HEK293 (cell line): ENCODE measurements around the gene IFNG.

Experiments used
- CTCF ChIA-PET: fragments of 350-600 bp; formaldehyde crosslinking; extraction: SDS; loops from one replicate; lab custom pipeline; 2021; ENCODE audit warnings: antibody characterized with exemption; lab: Yijun Ruan, JAX
- POLR2A ChIA-PET: fragments of 300-600 bp; formaldehyde crosslinking; extraction: SDS; loops from one replicate; lab custom pipeline; 2020; ENCODE audit warnings: antibody characterized with exemption, inconsistent platforms; lab: Yijun Ruan, JAX
- H3K27ac ChIP-seq: fragments of 200-500 bp; sonication (Bioruptor generic); 2 replicates; pipeline ENCODE4 v1.5.1; 2014; ENCODE audit warnings: low read depth, low read length, control low read depth, inconsistent platforms; ENCODE audit errors: extremely low read depth
- H3K36me3 ChIP-seq, 2 experiments: fragments of 200-500 bp in 1 of 2; sonication (Bioruptor generic) in 1 of 2; 1 replicate in 1 of 2; 2 replicates in 1 of 2; pipeline ENCODE4 v1.5.1; 2014 to 2017; ENCODE audit warnings: inconsistent platforms in 2 of 2, low read length in 2 of 2; ENCODE audit not compliant: control insufficient read depth in 2 of 2, insufficient read depth in 1 of 2
- H3K4me1 ChIP-seq: fragments of 200-500 bp; sonication (Bioruptor generic); 2 replicates; pipeline ENCODE4 v1.5.1; 2014; ENCODE audit warnings: mild to moderate bottlenecking, low read length, inconsistent platforms; ENCODE audit not compliant: control insufficient read depth, insufficient read depth
- H3K4me3 ChIP-seq: 2 replicates; pipeline ENCODE4 v1.5.1; 2011; ENCODE audit warnings: low read depth, mild to moderate bottlenecking, control low read depth, low read length, moderate library complexity
- H3K9me3 ChIP-seq: fragments of 200-500 bp; sonication (Bioruptor generic); 2 replicates; pipeline ENCODE4 v1.5.1; 2014; ENCODE audit warnings: low read depth, low read length, inconsistent platforms; ENCODE audit not compliant: control insufficient read depth, insufficient read depth
- ATF2 ChIP-seq: fragments of 450-650 bp; formaldehyde crosslinking; IDR thresholded peaks from 2 replicates; pipeline ENCODE4 v1.5.1; 2016; ENCODE audit warnings: missing biosample characterization, missing genetic modification characterization, low read depth
- KLF16 ChIP-seq: fragments of 450-650 bp; formaldehyde crosslinking; IDR thresholded peaks from 2 replicates; pipeline ENCODE4 v1.5.1; 2017; ENCODE audit warnings: missing biosample characterization, missing genetic modification characterization
- MEIS1 ChIP-seq: sonication (generic); formaldehyde crosslinking; IDR thresholded peaks from 2 replicates; pipeline ENCODE4 v1.8.1; 2022; ENCODE audit warnings: missing genetic modification reagents, mild to moderate bottlenecking, borderline replicate concordance
- PRDM1 ChIP-seq: fragments of 450-650 bp; formaldehyde crosslinking; IDR thresholded peaks from 2 replicates; pipeline ENCODE4; 2016; ENCODE audit warnings: missing biosample characterization, missing genetic modification characterization
- SCRT2 ChIP-seq: fragments of 450-650 bp; formaldehyde crosslinking; IDR thresholded peaks from 2 replicates; pipeline ENCODE4 v1.5.1; 2016; ENCODE audit warnings: missing biosample characterization, missing genetic modification characterization
- ZFP3 ChIP-seq: fragments of 450-650 bp; formaldehyde crosslinking; IDR thresholded peaks from 2 replicates; pipeline ENCODE4 v1.5.1; 2016; ENCODE audit warnings: low read depth, missing biosample characterization, missing genetic modification characterization
- ZNF10 ChIP-seq: fragments of 450-650 bp; formaldehyde crosslinking; IDR thresholded peaks from 2 replicates; pipeline ENCODE4 v1.5.1; 2017; ENCODE audit warnings: missing biosample characterization, missing genetic modification characterization
- ZNF138 ChIP-seq: fragments of 450-650 bp; formaldehyde crosslinking; IDR thresholded peaks from 2 replicates; pipeline ENCODE4 v1.5.1; 2016; ENCODE audit warnings: missing biosample characterization, missing genetic modification characterization, borderline replicate concordance
- ZNF140 ChIP-seq: fragments of 450-650 bp; formaldehyde crosslinking; IDR thresholded peaks from 2 replicates; pipeline ENCODE4 v1.5.1; 2016; ENCODE audit warnings: missing biosample characterization, missing genetic modification characterization
- ZNF274 ChIP-seq, 2 experiments: fragments of 200-500 bp in 1 of 2; fragments of 450-650 bp in 1 of 2; sonication (Bioruptor generic) in 1 of 2; formaldehyde crosslinking in 1 of 2; IDR thresholded peaks; 2 replicates each; pipeline versions ENCODE4 v1.5.1 to v1.6.1; 2014 to 2016; ENCODE audit warnings: borderline replicate concordance in 1 of 2, inconsistent platforms in 1 of 2, low read length in 1 of 2, missing biosample characterization in 1 of 2, missing genetic modification characterization in 1 of 2
- ZNF311 ChIP-seq: fragments of 450-650 bp; formaldehyde crosslinking; IDR thresholded peaks from 2 replicates; pipeline ENCODE4 v1.5.1; 2017; ENCODE audit warnings: missing biosample characterization, missing genetic modification characterization, borderline replicate concordance
- ZNF341 ChIP-seq: fragments of 450-650 bp; formaldehyde crosslinking; IDR thresholded peaks from 2 replicates; pipeline ENCODE4; 2016; ENCODE audit warnings: low read depth, missing biosample characterization, missing genetic modification characterization
- ZNF354C ChIP-seq: fragments of 450-650 bp; formaldehyde crosslinking; IDR thresholded peaks from 2 replicates; pipeline ENCODE4 v1.5.1; 2016; ENCODE audit warnings: missing biosample characterization, missing genetic modification characterization, low read depth, borderline replicate concordance
- ZNF366 ChIP-seq: fragments of 450-650 bp; formaldehyde crosslinking; conservative IDR thresholded peaks from 2 replicates; pipeline ENCODE4 v1.5.1; 2016; ENCODE audit warnings: missing biosample characterization, missing genetic modification characterization
- ZNF48 ChIP-seq: fragments of 450-650 bp; formaldehyde crosslinking; IDR thresholded peaks from 2 replicates; pipeline ENCODE4 v1.5.1; 2016; ENCODE audit warnings: missing biosample characterization, missing genetic modification characterization
- ZNF555 ChIP-seq: fragments of 450-650 bp; formaldehyde crosslinking; conservative IDR thresholded peaks from 2 replicates; pipeline ENCODE4 v1.5.1; 2017; ENCODE audit warnings: missing biosample characterization, mild to moderate bottlenecking, missing genetic modification characterization, inconsistent platforms
- ZNF571 ChIP-seq: fragments of 450-650 bp; formaldehyde crosslinking; IDR thresholded peaks from 2 replicates; pipeline ENCODE4 v1.5.0; 2017; ENCODE audit warnings: missing biosample characterization, missing genetic modification characterization
- ZNF600 ChIP-seq: fragments of 450-650 bp; formaldehyde crosslinking; IDR thresholded peaks from 2 replicates; pipeline ENCODE4 v1.5.1; 2016; ENCODE audit warnings: missing biosample characterization, missing genetic modification characterization
- ZNF610 ChIP-seq: fragments of 450-650 bp; formaldehyde crosslinking; IDR thresholded peaks from 2 replicates; pipeline ENCODE4 v1.5.1; 2016; ENCODE audit warnings: missing biosample characterization, missing genetic modification characterization, borderline replicate concordance
- ZNF621 ChIP-seq: fragments of 450-650 bp; formaldehyde crosslinking; IDR thresholded peaks from 2 replicates; pipeline ENCODE4 v1.5.1; 2017; ENCODE audit warnings: missing biosample characterization, missing genetic modification characterization
- ZNF645 ChIP-seq: fragments of 450-650 bp; formaldehyde crosslinking; IDR thresholded peaks from 2 replicates; pipeline ENCODE4; 2016; ENCODE audit warnings: missing biosample characterization, missing genetic modification characterization
- ZNF707 ChIP-seq: fragments of 450-650 bp; formaldehyde crosslinking; IDR thresholded peaks from 2 replicates; pipeline ENCODE4 v1.5.1; 2016; ENCODE audit warnings: missing biosample characterization, missing genetic modification characterization
- ZNF791 ChIP-seq: fragments of 450-650 bp; formaldehyde crosslinking; IDR thresholded peaks from 2 replicates; pipeline ENCODE4 v1.5.1; 2016; ENCODE audit warnings: missing biosample characterization, missing genetic modification characterization
- ZNF837 ChIP-seq: fragments of 450-650 bp; formaldehyde crosslinking; IDR thresholded peaks from 2 replicates; pipeline ENCODE4 v1.5.1; 2016; ENCODE audit warnings: missing biosample characterization, missing genetic modification characterization
- ZSCAN18 ChIP-seq: fragments of 450-650 bp; formaldehyde crosslinking; IDR thresholded peaks from 2 replicates; pipeline ENCODE4 v1.5.1; 2016; ENCODE audit warnings: missing biosample characterization, missing genetic modification characterization
- TF ChIP-seq, protein P1 (sequence below): fragments of 450-650 bp; formaldehyde crosslinking; IDR thresholded peaks from 2 replicates; pipeline ENCODE4 v1.5.1; 2016; ENCODE audit warnings: missing biosample characterization, missing genetic modification characterization
- TF ChIP-seq, protein P2 (sequence below): fragments of 450-650 bp; formaldehyde crosslinking; IDR thresholded peaks from 2 replicates; pipeline ENCODE4 v1.5.1; 2016; ENCODE audit warnings: missing biosample characterization, missing genetic modification characterization

Gene IFNG

DNA sequence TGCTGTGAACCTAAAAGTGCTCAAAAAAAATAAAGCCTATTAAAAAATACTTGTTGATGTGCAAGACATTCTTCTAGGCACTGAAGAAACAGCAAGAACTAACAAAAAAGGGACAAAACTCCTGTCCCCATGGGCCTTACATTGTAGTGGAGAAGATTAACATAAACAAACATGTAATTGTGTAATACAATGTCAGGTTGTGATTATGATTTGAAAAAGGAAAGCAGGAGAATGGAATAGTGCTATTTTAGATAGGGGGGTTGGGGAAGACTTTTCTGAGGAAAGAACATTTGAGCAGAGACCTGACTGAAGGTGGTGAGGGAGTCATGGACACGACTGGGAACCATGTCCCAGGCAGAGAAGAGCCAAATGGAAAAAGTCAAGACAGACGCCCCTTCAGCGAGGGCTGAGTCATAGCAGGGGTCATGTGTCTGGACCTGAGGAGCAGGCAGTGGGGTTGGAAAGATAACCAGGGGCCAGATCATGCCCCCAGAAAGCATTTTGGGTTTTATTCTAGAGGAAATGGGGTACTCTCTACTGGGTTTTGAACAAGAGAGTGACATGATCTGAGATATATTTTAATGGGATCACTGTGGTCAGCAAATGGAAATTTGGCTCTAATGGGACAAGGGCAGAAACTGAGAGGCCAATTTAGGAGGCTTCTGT, 19.4 kb upstream of the IFNG start:
- TF ChIP-seq ZFP3 (no peak), ZNF10 (no peak), ZNF311 (tag by site-specific recombination) (no peak), ZNF274 (IDR thresholded peaks at IDR 0.05; ENCODE audit: low read length) (no peak), ZNF274 (tag by site-specific recombination; IDR thresholded peaks at IDR 0.05; ENCODE audit: borderline replicate concordance) (no peak), ZNF138 (tag by site-specific recombination) (no peak), ZNF707 (tag by site-specific recombination) (no peak), MEIS1 (CRISPR knock-in tag) (no peak), ZNF571 (tag by site-specific recombination) (no peak), PRDM1 (no peak), ZNF610 (tag by site-specific recombination) (no peak), ZSCAN18 (tag by site-specific recombination) (no peak), ZNF48 (tag by site-specific recombination) (no peak), ZNF341 (tag by site-specific recombination) (no peak), ZNF837 (tag by site-specific recombination) (no peak), SCRT2 (tag by site-specific recombination) (no peak)
- TF ChIP-seq, protein P1, sequence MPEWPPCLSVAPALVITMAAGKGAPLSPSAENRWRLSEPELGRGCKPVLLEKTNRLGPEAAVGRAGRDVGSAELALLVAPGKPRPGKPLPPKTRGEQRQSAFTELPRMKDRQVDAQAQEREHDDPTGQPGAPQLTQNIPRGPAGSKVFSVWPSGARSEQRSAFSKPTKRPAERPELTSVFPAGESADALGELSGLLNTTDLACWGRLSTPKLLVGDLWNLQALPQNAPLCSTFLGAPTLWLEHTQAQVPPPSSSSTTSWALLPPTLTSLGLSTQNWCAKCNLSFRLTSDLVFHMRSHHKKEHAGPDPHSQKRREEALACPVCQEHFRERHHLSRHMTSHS, result no peak
- H3K27ac ChIP-seq, result no peak overlapping the region
- no peaks in the 10 kb centered on the region for H3K4me1 ChIP-seq
- H3K9me3 ChIP-seq, result no peaks in the 10 kb centered on the region
- ChIA-PET POLR2A (no interaction called here), CTCF (interaction anchor here (0.9 kb wide), 1 partner anchor 21 kb away, joined by 3 read pairs; no protein-coding TSS in a partner anchor)
- H3K36me3 ChIP-seq, result no peaks in the 10 kb centered on the region
- no peak overlapping the region for H3K4me3 ChIP-seq

- H3K4me3 ChIP-seq, result no peak overlapping the region
- POLR2A ChIA-PET, result no interaction called here
- H3K36me3 ChIP-seq, result no peaks in the 10 kb centered on the region
- H3K9me3 ChIP-seq, result no peaks in the 10 kb centered on the region
- TF ChIP-seq ZNF600 (tag by site-specific recombination) (no peak), ATF2 (tag by site-specific recombination) (no peak), ZNF366 (tag by site-specific recombination) (no peak), ZNF555 (tag by site-specific recombination) (no peak), ZNF791 (no peak), ZNF140 (no peak), KLF16 (tag by site-specific recombination) (no peak), ZNF645 (tag by site-specific recombination) (no peak), ZNF621 (tag by site-specific recombination) (no peak), ZNF354C (no peak)
- TF ChIP-seq, protein P2, sequence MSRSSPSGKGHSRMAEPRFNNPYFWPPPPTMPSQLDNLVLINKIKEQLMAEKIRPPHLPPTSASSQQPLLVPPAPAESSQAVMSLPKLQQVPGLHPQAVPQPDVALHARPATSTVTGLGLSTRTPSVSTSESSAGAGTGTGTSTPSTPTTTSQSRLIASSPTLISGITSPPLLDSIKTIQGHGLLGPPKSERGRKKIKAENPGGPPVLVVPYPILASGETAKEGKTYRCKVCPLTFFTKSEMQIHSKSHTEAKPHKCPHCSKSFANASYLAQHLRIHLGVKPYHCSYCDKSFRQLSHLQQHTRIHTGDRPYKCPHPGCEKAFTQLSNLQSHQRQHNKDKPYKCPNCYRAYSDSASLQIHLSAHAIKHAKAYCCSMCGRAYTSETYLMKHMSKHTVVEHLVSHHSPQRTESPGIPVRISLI (tag by site-specific recombination), result no peak
- TF ChIP-seq, all 188 proteins: peak for 0
- Histone ChIP-seq H3K27ac (no peak overlapping the region), H3K4me1 (no peaks in the 10 kb centered on the region)
- CTCF ChIA-PET, result no interaction called here
Observed at GRCh38 chr12:68178184-68178583, 18.6 kb upstream of the IFNG start.
